Measurements from ENCODE around the gene AKT1.

DNA sequence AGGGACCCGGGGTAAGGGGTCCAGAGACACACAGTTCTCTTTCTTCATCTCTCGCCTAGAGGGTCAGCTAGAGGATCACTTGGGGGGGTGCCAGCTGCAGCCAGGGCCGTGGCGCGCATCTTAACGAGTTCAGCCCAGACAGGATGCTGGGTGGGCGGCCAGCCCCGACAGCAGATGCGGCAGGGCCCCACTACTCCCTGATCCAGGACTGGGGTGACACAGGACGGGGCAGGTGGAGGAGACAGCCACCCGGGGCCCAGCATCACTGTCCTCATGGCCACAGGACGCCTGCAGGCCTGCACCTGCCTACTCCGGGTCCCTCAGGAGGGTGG lies 12.8 kb downstream of the AKT1 start:
- TF ChIP-seq, protein P1, sequence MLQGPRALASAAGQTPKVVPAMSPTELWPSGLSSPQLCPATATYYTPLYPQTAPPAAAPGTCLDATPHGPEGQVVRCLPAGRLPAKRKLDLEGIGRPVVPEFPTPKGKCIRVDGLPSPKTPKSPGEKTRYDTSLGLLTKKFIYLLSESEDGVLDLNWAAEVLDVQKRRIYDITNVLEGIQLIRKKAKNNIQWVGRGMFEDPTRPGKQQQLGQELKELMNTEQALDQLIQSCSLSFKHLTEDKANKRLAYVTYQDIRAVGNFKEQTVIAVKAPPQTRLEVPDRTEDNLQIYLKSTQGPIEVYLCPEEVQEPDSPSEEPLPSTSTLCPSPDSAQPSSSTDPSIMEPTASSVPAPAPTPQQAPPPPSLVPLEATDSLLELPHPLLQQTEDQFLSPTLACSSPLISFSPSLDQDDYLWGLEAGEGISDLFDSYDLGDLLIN (CRISPR knock-in tag; IDR thresholded peaks at IDR 0.05; ENCODE audit: borderline replicate concordance): no peak
- TF ChIP-seq, protein P2, sequence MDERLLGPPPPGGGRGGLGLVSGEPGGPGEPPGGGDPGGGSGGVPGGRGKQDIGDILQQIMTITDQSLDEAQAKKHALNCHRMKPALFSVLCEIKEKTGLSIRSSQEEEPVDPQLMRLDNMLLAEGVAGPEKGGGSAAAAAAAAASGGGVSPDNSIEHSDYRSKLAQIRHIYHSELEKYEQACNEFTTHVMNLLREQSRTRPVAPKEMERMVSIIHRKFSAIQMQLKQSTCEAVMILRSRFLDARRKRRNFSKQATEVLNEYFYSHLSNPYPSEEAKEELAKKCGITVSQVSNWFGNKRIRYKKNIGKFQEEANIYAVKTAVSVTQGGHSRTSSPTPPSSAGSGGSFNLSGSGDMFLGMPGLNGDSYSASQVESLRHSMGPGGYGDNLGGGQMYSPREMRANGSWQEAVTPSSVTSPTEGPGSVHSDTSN (CRISPR knock-in tag; IDR thresholded peaks at IDR 0.05): no peak
- TF ChIP-seq, protein P3, sequence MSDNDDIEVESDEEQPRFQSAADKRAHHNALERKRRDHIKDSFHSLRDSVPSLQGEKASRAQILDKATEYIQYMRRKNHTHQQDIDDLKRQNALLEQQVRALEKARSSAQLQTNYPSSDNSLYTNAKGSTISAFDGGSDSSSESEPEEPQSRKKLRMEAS (IDR thresholded peaks at IDR 0.05): no peak
